ENCODE data around the gene SERPINB6. TPM values are rescaled to one million over a fixed set of nuclear protein-coding genes. Genes with fewer than 3 reads are reported as not detected.

Gene SERPINB6
- polyA plus RNA-seq, 1 of the 3 experiments (the other 2 are of a cell fraction): 102 TPM

DNA sequence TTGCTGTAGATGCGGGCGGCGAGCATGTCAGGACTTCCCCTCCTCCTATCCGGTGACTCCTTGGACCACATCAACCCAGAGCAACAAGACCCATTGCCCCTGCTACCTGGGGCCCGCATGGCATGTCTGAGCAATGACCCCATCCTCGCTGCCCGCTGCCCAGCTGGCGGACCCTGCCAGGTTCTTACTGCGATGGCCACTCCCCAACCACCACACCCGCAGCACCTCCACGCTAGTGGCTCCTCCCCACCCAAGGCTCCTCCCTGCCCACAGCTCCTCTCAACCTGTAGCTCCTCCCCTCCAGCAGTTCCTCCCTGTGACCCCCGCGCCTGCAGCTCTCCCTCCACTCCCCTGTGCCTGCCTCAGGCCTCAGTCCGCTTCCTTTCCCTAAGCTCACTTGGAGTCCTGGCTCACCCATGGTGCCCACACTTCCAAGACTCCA is 50.7 kb downstream of the SERPINB6 start:
- H3F3A ChIP-seq (replicated peaks; ENCODE audit: insufficient read depth): no peaks in the 10 kb centered on the region
- no peak overlapping the region for H2AFZ ChIP-seq (ENCODE audit: low read depth)
- no peak overlapping the region for H3K9ac ChIP-seq
- H3K79me2 ChIP-seq (ENCODE audit: insufficient read depth): no peaks in the 10 kb centered on the region
- DNase-seq: no peak
- H4K20me1 ChIP-seq (ENCODE audit: insufficient read depth): no peaks in the 10 kb centered on the region
- TF ChIP-seq YY1 (IDR thresholded peaks at IDR 0.05; ENCODE audit: low read depth) (no peak), CHD2 (IDR thresholded peaks at IDR 0.05; ENCODE audit: low read length, partially characterized antibody) (no peak), EP300 (IDR thresholded peaks at IDR 0.05; ENCODE audit: borderline replicate concordance in 1 of 2, low read depth in 1 of 2, low read length in 1 of 2) (no peak), RFX5 (IDR thresholded peaks at IDR 0.05; ENCODE audit: low read length) (no peak), GABPA (IDR thresholded peaks at IDR 0.05; ENCODE audit: low read depth) (no peak), FOSL2 (IDR thresholded peaks at IDR 0.05; ENCODE audit: borderline replicate concordance, low read depth) (no peak), FOXJ3 (CRISPR knock-in tag; IDR thresholded peaks at IDR 0.05) (no peak), SIN3A (IDR thresholded peaks at IDR 0.05; ENCODE audit: borderline replicate concordance, low read depth, low read length) (no peak)
- TF ChIP-seq, protein P1, sequence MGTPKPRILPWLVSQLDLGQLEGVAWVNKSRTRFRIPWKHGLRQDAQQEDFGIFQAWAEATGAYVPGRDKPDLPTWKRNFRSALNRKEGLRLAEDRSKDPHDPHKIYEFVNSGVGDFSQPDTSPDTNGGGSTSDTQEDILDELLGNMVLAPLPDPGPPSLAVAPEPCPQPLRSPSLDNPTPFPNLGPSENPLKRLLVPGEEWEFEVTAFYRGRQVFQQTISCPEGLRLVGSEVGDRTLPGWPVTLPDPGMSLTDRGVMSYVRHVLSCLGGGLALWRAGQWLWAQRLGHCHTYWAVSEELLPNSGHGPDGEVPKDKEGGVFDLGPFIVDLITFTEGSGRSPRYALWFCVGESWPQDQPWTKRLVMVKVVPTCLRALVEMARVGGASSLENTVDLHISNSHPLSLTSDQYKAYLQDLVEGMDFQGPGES (IDR thresholded peaks at IDR 0.05; ENCODE audit: low read depth, low read length): no peak
- no peaks in the 10 kb centered on the region for H3K36me3 ChIP-seq (replicated peaks in 1 of 2; ENCODE audit: control insufficient read depth in 1 of 2, insufficient read depth in 2 of 2, low read length in 1 of 2)
- 91% methylated on average over 13 of the region's 14 CpGs for WGBS (ENCODE audit: low lambda C conversion rate)
- no peak overlapping the region for H3K27ac ChIP-seq (ENCODE audit: low read depth in 2 of 2, low read length in 1 of 2)
- POLR2A ChIA-PET: no interaction called here
- no peak overlapping the region for H3K4me3 ChIP-seq (ENCODE audit: low read depth in 2 of 2, low read length in 1 of 2)
- H3K27me3 ChIP-seq (ENCODE audit: insufficient read depth): no peaks in the 10 kb centered on the region; the same call in 1 of the 2 replicates
- H3K9me2 ChIP-seq: no peaks in the 10 kb centered on the region
- H3K4me2 ChIP-seq: no peak overlapping the region
- no peaks in the 10 kb centered on the region for H3K9me3 ChIP-seq
- peaks cover 0 to under 1% of the 10 kb centered on the region in 2 experiments; a peak in 1 of 4 replicates for H3K4me1 ChIP-seq (ENCODE audit: control insufficient read depth in 1 of 2, insufficient read depth in 2 of 2, low read depth in 1 of 2, low read length in 1 of 2)
- CTCF ChIA-PET: interaction anchor here (1.2 to 4.2 kb wide), 3 partner anchors 11 to 154 kb away, joined by 6 to 20 read pairs (median 6); no protein-coding TSS in a partner anchor

DNA sequence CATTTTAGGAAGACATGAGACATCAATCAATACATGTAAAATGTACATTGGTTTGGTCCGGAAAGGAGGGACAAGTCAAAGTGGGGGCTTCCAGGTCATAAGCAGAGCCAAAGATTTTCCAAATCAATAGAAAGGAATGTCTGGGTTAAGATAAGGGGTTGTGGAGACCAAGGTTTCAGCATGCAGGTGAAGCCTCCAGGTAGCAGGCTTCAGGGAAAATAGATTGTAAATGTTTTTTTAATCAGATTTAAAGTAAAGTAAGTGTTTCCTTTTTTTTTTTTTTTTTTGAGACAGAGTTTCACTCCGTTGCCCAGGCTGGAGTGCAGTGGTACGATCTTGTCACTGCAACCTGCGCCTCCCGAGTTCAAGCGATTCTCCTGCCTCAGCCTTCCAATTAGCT is 51.5 kb downstream of the SERPINB6 start:
- Histone ChIP-seq H3K79me2 (ENCODE audit: insufficient read depth) (no peaks in the 10 kb centered on the region), H3K9me2 (no peaks in the 10 kb centered on the region), H3K27ac (ENCODE audit: low read depth in 2 of 2, low read length in 1 of 2) (no peak overlapping the region), H3K4me1 (ENCODE audit: control insufficient read depth in 1 of 2, insufficient read depth in 2 of 2, low read depth in 1 of 2, low read length in 1 of 2) (no peaks in the 10 kb centered on the region), H2AFZ (ENCODE audit: low read depth) (no peak overlapping the region), H3K27me3 (ENCODE audit: insufficient read depth) (no peaks in the 10 kb centered on the region; the same call in 1 of the 2 replicates), H3K9ac (no peak overlapping the region), H3K4me3 (ENCODE audit: low read depth in 2 of 2, low read length in 1 of 2) (no peak overlapping the region), H3K36me3 (replicated peaks in 1 of 2; ENCODE audit: control insufficient read depth in 1 of 2, insufficient read depth in 2 of 2, low read length in 1 of 2) (no peaks in the 10 kb centered on the region), H3K9me3 (no peaks in the 10 kb centered on the region), H3F3A (replicated peaks; ENCODE audit: insufficient read depth) (no peaks in the 10 kb centered on the region), H3K4me2 (no peak overlapping the region), H4K20me1 (ENCODE audit: insufficient read depth) (no peaks in the 10 kb centered on the region)
- no peak for DNase-seq
- 93% methylated on average over 6 of the region's 6 CpGs for WGBS (ENCODE audit: low lambda C conversion rate)
- TF ChIP-seq, protein P2, sequence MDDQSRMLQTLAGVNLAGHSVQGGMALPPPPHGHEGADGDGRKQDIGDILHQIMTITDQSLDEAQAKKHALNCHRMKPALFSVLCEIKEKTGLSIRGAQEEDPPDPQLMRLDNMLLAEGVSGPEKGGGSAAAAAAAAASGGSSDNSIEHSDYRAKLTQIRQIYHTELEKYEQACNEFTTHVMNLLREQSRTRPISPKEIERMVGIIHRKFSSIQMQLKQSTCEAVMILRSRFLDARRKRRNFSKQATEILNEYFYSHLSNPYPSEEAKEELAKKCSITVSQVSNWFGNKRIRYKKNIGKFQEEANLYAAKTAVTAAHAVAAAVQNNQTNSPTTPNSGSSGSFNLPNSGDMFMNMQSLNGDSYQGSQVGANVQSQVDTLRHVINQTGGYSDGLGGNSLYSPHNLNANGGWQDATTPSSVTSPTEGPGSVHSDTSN (IDR thresholded peaks at IDR 0.05): no peak
- no peak for TF ChIP-seq NRF1 (IDR thresholded peaks at IDR 0.05; ENCODE audit: low read depth, low read length)
- TF ChIP-seq, protein P3, sequence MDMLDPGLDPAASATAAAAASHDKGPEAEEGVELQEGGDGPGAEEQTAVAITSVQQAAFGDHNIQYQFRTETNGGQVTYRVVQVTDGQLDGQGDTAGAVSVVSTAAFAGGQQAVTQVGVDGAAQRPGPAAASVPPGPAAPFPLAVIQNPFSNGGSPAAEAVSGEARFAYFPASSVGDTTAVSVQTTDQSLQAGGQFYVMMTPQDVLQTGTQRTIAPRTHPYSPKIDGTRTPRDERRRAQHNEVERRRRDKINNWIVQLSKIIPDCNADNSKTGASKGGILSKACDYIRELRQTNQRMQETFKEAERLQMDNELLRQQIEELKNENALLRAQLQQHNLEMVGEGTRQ (IDR thresholded peaks at IDR 0.05; ENCODE audit: borderline replicate concordance, low read depth, low read length): no peak
- TF ChIP-seq, protein P1 (IDR thresholded peaks at IDR 0.05; ENCODE audit: low read depth, low read length): no peak
- POLR2A ChIA-PET: no interaction called here
- CTCF ChIA-PET: interaction anchor here (1.2 to 4.2 kb wide), 3 partner anchors 12 to 154 kb away, joined by 5 to 20 read pairs (median 6); no protein-coding TSS in a partner anchor

Measured in SK-N-SH (cell line).